Fibroblast of the aortic adventitia (primary cell): ENCODE measurements around the gene NUP210L. TPM values are rescaled to one million over a fixed set of nuclear protein-coding genes. Genes with fewer than 3 reads are reported as not detected.

Experiments
- DNase-seq: peaks from one replicate; pipeline ENCODE4 v3.0.0-alpha.2; 2010; ENCODE audit warnings: low read depth
- H3K4me3 ChIP-seq: 2 replicates; pipeline ENCODE4 v1.5.1; 2011; ENCODE audit warnings: low read depth, mild to moderate bottlenecking, control low read depth, low read length, moderate library complexity
- total RNA-seq: library from RNA; depleted of rRNA; stranded (reverse); fragments of >200 nt; gene quantifications from 2 replicates; pipeline ENCODE4 v1.2.3, GENCODE V29; 2012; ENCODE audit warnings: low replicate concordance
- TF ChIP-seq, protein P1 (sequence below): IDR thresholded peaks from 2 replicates; pipeline ENCODE4 v1.5.1; 2011; ENCODE audit warnings: mild to moderate bottlenecking, low read length, control low read depth, inconsistent platforms; ENCODE audit not compliant: insufficient read depth

The NUP210L gene
- total RNA-seq, 1 donor, result 0.09 TPM

DNA sequence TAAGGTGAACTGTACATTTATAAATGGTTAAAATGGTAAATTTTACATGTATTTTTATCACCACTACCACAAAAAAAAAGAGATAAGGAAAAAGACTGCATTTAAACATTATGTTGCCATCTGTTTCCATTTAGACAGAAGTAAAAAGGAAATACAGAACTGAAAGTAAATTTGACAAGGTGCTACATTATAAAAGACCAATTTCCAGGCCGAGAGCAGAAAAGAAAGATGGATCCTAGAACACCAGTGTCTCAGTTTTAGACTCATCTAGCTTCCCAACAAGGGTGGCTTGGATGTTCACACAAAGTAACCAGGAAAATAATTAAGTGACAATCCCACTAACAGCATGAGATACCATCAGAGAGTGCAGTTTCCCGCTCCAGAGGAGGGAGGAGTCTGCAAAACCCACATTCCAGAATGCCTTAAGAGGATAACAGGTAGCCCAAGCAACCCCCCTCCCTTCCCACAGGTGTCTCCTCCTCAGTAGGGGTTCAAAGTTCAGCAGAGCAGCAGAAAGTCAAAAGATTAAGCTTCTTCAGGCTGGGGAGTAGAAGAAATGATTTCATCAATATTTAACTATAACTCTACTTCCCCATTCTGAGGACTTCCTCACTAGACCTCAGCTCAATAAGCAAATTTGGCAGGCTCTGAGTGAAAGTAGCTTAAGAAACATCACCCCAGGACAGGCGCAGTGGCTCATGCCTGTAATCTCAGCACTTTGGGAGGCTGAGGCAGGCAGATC lies 25.2 kb upstream of the NUP210L start:
- peak overlapping the region; percentile 22 for H3K4me3 ChIP-seq
- no peak for DNase-seq
- TF ChIP-seq, protein P1, sequence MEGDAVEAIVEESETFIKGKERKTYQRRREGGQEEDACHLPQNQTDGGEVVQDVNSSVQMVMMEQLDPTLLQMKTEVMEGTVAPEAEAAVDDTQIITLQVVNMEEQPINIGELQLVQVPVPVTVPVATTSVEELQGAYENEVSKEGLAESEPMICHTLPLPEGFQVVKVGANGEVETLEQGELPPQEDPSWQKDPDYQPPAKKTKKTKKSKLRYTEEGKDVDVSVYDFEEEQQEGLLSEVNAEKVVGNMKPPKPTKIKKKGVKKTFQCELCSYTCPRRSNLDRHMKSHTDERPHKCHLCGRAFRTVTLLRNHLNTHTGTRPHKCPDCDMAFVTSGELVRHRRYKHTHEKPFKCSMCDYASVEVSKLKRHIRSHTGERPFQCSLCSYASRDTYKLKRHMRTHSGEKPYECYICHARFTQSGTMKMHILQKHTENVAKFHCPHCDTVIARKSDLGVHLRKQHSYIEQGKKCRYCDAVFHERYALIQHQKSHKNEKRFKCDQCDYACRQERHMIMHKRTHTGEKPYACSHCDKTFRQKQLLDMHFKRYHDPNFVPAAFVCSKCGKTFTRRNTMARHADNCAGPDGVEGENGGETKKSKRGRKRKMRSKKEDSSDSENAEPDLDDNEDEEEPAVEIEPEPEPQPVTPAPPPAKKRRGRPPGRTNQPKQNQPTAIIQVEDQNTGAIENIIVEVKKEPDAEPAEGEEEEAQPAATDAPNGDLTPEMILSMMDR, result no peak

DNA sequence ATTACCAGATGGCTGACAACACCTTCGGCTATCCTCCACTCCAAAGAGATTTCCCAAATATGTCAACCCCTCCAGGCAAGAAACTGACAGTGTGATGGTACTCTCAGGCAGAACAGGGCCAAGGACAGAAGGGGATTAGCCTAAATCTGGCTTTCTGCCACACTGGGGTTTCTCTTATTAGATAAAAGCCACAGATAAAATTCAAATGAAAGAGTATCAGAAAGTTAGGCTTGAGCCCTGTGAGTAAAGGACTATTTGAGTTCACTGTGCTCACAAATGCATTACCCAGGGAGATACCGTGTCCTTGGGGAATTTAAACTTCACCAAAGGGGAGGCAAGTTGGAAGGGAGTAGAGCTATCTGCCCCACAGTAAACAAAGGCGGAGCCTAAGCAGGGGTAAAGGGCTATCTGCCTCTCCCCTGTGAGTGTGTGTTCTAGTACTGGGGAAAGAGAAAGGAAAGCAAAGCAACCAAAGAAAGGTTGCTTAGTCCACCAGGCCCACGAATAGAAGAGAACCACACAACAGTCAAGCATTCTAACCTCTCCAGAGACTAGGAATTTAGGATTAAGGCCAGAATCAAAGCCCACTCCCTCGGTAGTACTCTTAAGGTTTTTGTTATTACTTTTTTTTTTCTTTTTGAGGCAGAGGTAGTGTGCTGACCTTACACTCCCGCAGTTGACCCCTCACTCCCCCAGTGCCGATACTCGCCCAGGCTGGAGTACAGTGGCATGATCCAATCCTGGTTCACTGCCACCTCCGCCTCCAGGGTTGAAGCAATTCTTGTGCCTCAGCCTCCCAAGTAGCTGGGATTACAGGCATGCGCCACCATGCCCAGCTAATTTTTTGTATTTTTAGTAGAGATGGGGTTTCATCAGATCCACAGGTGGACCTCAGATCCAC lies 24.3 kb upstream of the NUP210L start:
- peak; percentile 30 for DNase-seq
- TF ChIP-seq, protein P1, result no peak
- H3K4me3 ChIP-seq, result no peak overlapping the region

DNA sequence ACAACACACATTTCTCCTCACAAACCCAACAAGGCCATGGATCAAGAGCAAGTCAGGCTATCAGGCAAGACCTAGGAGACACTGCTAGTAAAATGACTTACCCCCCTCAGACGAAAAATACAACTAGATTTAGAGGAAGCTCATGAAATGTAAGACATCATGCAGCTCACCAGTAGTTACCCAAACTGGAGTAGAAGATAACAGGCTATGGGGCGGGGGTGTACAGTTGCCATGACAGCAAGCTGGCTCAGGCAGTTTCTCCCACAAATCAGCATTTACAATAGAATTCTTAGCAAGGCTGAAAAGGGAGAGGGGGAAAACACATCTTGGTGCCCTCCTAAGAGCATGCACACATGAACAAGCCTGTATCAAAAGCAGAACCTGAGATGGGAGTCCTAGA lies 23.1 kb upstream of the NUP210L start:
- DNase-seq, result peak; percentile 30
- TF ChIP-seq, protein P1, result no peak
- no peak overlapping the region for H3K4me3 ChIP-seq

DNA sequence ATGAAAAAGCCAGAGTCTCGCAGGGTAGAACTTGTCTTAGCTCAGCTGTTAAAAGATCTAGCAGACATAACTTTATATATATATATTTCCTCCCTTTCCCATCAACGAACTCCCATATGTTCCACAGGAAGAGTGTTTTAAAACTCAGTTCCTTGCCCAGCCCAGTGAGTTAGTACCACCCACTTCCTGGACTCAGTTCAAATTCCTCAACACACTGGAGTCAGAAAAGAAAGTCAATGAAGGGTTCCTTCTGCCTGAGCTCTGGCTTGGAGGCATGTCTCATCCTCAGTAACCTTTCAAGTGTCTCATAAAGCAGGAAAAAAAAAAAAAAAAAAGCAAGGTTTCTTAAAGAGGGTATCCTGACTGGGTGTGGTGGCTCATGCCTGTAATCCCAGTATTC lies 21.5 kb upstream of the NUP210L start:
- TF ChIP-seq, protein P1, result no peak
- H3K4me3 ChIP-seq, result no peak overlapping the region
- peak; percentile 81 for DNase-seq

DNA sequence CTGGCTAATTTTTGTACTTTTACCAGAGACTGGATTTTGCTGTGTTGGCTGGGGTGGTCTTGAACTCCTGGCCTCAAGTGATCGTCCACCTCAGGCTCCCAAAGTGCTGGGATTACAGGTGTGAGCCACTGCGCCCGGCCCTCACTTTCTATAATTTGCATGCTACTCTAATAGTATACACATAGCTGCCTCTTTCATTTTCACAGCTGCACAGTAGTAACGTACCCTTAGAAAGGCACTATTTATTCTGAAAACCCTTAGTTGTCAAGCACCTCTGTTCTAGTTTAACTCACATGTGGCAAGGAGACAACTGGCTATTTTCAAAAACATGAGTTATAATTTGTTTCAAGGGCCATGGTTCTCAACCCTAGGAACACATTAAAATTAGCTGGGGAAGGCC lies 19.8 kb upstream of the NUP210L start:
- DNase-seq, result no peak
- no peak overlapping the region for H3K4me3 ChIP-seq
- TF ChIP-seq, protein P1, result no peak

DNA sequence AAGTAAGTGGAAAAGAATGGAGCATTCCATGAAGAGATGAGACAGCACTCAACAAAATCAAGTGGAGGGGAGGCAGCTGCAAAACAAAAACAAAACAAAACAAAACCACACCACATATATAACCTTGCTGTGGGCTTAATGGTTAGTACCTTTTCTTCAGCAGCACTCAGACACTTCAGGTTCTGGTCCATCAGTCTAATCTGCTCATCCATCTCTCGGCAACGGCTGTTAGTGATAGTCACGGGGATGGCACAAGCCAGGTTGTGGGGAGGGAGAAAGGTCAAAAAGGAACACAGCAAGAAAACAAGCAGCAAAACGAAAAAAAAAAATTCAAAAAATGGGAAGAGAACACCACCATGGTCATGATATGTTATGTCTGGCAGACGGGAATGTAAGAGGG lies 17.0 kb upstream of the NUP210L start:
- TF ChIP-seq, protein P1, result no peak
- H3K4me3 ChIP-seq, result no peak overlapping the region
- DNase-seq, result no peak
